Rectal smooth muscle tissue (tissue), 1 donor: ENCODE results near the gene NDUFS3.
"Not testable (repeated sequence)": the region's sequence is repeated elsewhere in the genome, so short reads cannot be mapped to it uniquely, and the experiment has no call there.

Experiments
- H3K27ac ChIP-seq: one replicate; pipeline ENCODE4 v1.7.0; 2013; ENCODE audit warnings: low read depth, low read length, inconsistent platforms
- H3K27me3 ChIP-seq: one replicate; pipeline ENCODE4 v1.7.0; 2013; ENCODE audit warnings: low read length; ENCODE audit not compliant: control insufficient read depth, insufficient read depth
- H3K36me3 ChIP-seq: one replicate; pipeline ENCODE4 v1.7.0; 2013; ENCODE audit warnings: low read length; ENCODE audit not compliant: control insufficient read depth, insufficient read depth
- H3K4me1 ChIP-seq: one replicate; pipeline ENCODE4 v1.7.0; 2013; ENCODE audit warnings: low read length; ENCODE audit not compliant: control insufficient read depth, insufficient read depth
- H3K4me3 ChIP-seq: one replicate; pipeline ENCODE4 v1.7.0; 2013; ENCODE audit warnings: low read length
- H3K9ac ChIP-seq: one replicate; pipeline ENCODE4 v1.7.0; 2013; ENCODE audit warnings: low read length

The NDUFS3 gene

DNA sequence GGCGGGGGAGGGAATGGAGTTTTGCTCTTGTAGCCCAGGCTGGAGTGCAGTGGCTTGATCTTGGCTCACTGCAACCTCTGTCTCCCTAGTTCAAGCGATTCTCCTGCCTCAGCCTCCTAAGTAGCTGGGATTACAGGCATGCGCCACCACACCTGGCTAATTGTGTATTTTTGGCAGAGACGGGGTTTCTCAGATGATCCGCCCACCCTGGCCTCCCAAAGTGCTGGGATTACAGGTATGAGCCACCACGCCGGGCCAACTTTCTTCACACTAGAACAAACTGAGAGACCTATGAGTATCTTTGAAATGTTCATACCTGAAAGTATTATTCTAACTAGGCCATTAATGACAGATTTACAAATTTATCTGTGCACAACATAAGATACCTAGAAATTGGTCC is 32.6 kb upstream of the NDUFS3 start:
- H3K27me3 ChIP-seq, H3K9ac ChIP-seq, H3K36me3 ChIP-seq, H3K4me1 ChIP-seq, H3K27ac ChIP-seq, H3K4me3 ChIP-seq: not testable (repeated sequence)

GRCh38 chr11:47550288-47551047 is 28.4 kb upstream of the NDUFS3 start:
- H3K4me3 ChIP-seq = no peak overlapping the region
- H3K9ac ChIP-seq = no peak overlapping the region
- no peaks in the 10 kb centered on the region for H3K27me3 ChIP-seq
- H3K36me3 ChIP-seq = no peaks in the 10 kb centered on the region
- H3K27ac ChIP-seq = no peak overlapping the region
- peaks cover 8% of the 10 kb centered on the region for H3K4me1 ChIP-seq

- peaks cover 8% of the 10 kb centered on the region for H3K4me1 ChIP-seq
- no peaks in the 10 kb centered on the region for H3K36me3 ChIP-seq
- peak overlapping the region; percentile 99 for H3K4me3 ChIP-seq
- no peak overlapping the region for H3K9ac ChIP-seq
- H3K27ac ChIP-seq = no peak overlapping the region
- H3K27me3 ChIP-seq = no peaks in the 10 kb centered on the region
Measured at GRCh38 chr11:47551086-47551485, 27.8 kb upstream of the NDUFS3 start.

DNA sequence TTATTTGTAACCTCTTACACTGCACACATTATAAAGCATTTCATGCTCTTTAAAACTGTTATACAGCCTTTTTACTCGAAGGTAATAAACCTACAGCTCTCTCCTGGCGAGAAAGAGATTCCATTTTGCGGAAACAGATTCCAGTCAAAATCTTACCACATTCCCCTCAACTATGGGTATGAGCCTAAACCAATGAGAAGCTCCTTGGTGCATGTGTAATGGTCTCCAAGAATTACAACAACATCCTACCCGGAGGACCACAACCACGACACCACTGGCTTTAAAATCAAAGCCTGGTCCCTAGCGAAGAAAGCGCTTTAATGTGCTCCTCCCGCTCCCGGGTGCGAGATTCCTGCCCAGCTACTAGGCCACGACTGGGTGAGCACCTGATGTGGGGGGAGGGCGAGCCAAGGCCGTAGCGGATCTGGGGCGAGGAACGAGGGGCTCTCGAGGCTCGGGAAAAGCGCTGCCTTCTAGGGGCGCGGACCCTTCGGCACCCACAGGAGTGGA is 26.8 kb upstream of the NDUFS3 start:
- H3K4me1 ChIP-seq = peaks cover 8% of the 10 kb centered on the region
- peak overlapping the region; percentile 70 for H3K9ac ChIP-seq
- peak overlapping the region; percentile 99 for H3K4me3 ChIP-seq
- H3K27me3 ChIP-seq = no peaks in the 10 kb centered on the region
- H3K36me3 ChIP-seq = no peaks in the 10 kb centered on the region
- peak overlapping the region; percentile 89 for H3K27ac ChIP-seq

DNA sequence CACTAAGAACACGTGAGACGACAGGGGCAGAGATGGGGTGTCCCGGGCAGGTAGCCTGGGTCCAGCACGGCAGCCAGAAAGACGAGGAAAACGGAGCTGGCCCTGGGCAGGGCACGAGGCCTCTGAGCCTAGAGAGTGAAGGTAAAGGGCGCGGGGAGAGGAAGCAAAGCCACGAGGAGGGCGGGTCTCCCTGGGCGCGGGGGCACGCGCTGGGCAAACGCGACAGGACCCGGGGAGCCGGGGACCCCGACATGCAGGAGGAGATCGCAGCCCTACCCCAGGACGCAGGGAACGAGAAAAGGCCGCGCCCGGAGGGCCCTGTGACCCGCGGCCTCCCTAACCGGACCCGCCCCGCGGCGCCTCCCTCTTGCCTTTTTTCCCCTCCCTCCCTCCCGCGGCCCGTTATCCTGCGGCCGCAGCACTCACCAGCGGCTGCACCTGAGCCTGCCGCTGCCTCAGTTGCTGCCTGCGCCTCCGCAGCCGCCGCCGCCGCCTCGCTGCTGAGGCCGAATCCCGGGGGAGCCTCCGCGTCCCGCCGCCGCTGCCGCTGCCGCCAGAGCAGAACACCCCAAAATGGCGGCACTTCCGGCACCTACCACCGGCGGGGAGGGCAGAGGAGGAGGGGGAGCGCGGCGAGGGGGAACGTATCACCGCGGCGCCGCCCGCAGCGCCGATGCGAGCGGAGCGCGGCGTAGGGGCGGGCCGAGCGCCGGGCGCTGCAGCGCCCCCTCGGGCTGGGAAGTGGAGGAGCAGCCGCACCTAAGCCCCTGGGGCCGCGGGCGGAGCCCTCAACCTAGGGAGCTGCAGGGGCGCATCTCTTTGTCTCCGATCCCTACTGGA is 26.1 kb upstream of the NDUFS3 start, which contains the start of gene CELF1:
Gene CELF1 (minus strand): TSS at position 567 of the 840 bp plus-strand sequence. CDS start 53,609 bp downstream, outside the sequence.
- Histone ChIP-seq H3K36me3 (no peaks in the 10 kb centered on the region), H3K9ac (peak within 1 kb of the TSS; percentile 78), H3K4me3 (peak within 1 kb of the TSS; percentile 99), H3K27ac (peak within 1 kb of the TSS; percentile 89), H3K4me1 (peaks cover 8% of the 10 kb centered on the region), H3K27me3 (no peaks in the 10 kb centered on the region)

DNA sequence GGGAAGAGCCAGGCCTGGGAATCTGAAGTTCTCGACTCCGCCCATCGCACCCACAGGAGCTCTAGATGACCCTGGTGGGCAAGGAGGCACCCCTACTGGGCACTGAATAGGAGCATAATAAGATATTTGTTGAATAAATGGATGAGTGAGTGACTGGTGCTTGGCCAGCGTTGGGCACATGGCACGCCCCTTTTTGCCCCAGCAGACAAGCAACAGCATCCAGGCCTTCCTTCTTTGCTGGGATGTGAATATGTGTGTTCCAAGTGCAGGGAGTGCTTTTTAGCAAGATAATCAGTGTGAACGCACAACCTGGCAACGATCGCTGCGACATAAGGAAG is 25.5 kb upstream of the NDUFS3 start:
- Histone ChIP-seq H3K4me1 (peaks cover 8% of the 10 kb centered on the region), H3K27ac (peak overlapping the region; percentile 66), H3K27me3 (no peaks in the 10 kb centered on the region), H3K9ac (peak overlapping the region; percentile 78), H3K36me3 (no peaks in the 10 kb centered on the region), H3K4me3 (peak overlapping the region; percentile 81)

DNA sequence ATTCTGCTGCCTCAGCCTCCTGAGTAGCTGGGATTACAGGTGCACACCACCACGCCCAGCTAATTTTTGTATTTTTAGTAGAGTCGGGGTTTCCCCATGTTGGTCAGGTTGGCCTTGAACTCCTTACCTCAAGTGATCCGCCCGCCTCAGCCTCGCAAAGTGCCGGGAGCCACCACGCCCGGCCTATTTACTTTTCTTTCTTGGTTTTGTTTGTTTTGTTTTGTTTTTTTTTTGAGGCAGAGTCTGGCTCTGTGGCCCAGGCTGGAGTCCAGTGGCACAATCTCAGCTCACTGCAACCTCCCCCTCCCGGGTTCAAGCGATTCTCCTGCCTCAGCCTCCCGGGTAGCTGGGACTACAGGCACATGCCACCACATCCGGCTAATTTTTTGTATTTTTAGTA is 21.9 kb upstream of the NDUFS3 start:
- H3K4me3 ChIP-seq, H3K27ac ChIP-seq, H3K9ac ChIP-seq, H3K27me3 ChIP-seq, H3K36me3 ChIP-seq, H3K4me1 ChIP-seq: not testable (repeated sequence)

DNA sequence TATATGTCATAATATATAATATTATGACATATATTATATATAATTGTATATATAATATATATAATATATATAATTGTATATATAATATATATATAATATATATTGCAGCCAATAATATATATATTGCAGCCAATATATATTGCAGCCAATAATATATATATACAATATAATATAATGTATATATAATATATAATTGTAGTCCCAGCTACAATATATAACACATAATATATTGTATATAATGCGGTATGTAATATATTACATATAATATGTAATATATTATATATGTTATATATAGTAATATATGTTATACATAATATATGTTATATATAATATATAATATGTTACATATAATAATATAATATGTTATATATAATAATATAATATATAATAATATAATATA is 20.2 kb upstream of the NDUFS3 start:
- H3K36me3 ChIP-seq = no peaks in the 10 kb centered on the region
- no peaks in the 10 kb centered on the region for H3K4me1 ChIP-seq
- H3K9ac ChIP-seq = no peak overlapping the region
- H3K27ac ChIP-seq = no peak overlapping the region
- no peak overlapping the region for H3K4me3 ChIP-seq
- no peaks in the 10 kb centered on the region for H3K27me3 ChIP-seq

DNA sequence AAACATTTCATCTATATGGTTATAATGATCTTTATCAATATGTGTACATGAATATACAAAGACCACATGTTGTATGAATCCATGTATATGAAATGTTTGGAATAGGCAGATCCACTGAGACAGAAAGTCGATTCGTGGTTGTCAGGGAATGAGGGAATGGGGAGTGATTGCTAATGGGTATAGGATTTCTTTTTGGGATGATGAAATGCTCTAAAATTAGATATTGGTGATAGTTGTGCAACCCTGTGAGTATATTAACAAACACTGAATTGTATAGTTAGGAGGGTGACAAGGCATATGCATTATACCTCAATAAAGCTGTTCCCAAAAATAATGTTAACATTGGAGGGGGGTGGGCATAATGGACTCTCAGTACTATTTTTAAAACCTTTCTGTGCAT is 18.4 kb upstream of the NDUFS3 start:
- Histone ChIP-seq H3K4me3 (no peak overlapping the region), H3K27me3 (no peaks in the 10 kb centered on the region), H3K27ac (no peak overlapping the region), H3K4me1 (peaks cover 3% of the 10 kb centered on the region), H3K36me3 (no peaks in the 10 kb centered on the region), H3K9ac (no peak overlapping the region)

GRCh38 chr11:47562393-47562792 is 16.5 kb upstream of the NDUFS3 start:
- H3K36me3 ChIP-seq, H3K27ac ChIP-seq, H3K4me3 ChIP-seq, H3K9ac ChIP-seq, H3K4me1 ChIP-seq, H3K27me3 ChIP-seq: not testable (repeated sequence)

DNA sequence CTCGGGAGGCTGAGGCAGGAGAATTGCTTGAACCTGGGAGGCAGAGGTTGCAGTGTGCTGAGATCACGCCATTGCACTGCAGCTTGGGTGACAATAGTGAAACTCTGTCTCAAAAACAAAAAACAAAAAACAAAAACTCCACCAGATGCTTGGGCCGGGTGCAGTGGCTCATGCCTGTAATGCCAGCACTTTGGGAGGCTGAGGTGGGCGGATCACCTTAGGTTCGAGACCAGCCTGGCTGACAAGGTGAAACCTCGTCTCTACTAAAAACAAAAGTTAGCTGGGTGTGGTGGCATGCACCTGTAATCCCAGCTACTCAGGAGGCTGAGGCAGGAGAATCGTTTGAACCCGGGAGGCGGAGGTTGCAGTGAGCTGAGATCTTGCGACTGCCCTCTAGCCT is 14.5 kb upstream of the NDUFS3 start:
- H3K4me3 ChIP-seq, H3K9ac ChIP-seq, H3K27ac ChIP-seq, H3K27me3 ChIP-seq, H3K36me3 ChIP-seq, H3K4me1 ChIP-seq: not testable (repeated sequence)

GRCh38 chr11:47564933-47565339 is 13.9 kb upstream of the NDUFS3 start:
- peak overlapping the region; percentile 79 for H3K27ac ChIP-seq
- H3K9ac ChIP-seq = peak overlapping the region; percentile 77
- H3K27me3 ChIP-seq = no peaks in the 10 kb centered on the region
- H3K4me3 ChIP-seq = peak overlapping the region; percentile 88
- peaks cover 5% of the 10 kb centered on the region for H3K4me1 ChIP-seq
- peaks cover 3% of the 10 kb centered on the region for H3K36me3 ChIP-seq
